Gastrocnemius medialis (tissue), 4 donors: ENCODE results near the gene GNB1.

ENCODE experiments used
- POLR2A ChIP-seq, 2 donors: fragments of 450-650 bp; IDR thresholded peaks; one replicate each; pipeline ENCODE4 v1.6.1; 2017; ENCODE audit warnings: antibody characterized with exemption in 2 of 2, mild to moderate bottlenecking in 2 of 2, moderate library complexity in 2 of 2
- TF ChIP-seq, protein P1 (sequence below), 5 experiments: fragments of 450-650 bp in 3 of 5; fragments of 200-600 bp in 2 of 5; sonication (generic) in 2 of 5; IDR thresholded peaks in 4 of 5; conservative IDR thresholded peaks in 1 of 5; 1 replicate in 4 of 5; 2 replicates in 1 of 5; pipeline ENCODE4 v1.5.1; 2016 to 2019; ENCODE audit warnings: antibody characterized with exemption in 5 of 5, mild to moderate bottlenecking in 3 of 5, moderate library complexity in 3 of 5

DNA sequence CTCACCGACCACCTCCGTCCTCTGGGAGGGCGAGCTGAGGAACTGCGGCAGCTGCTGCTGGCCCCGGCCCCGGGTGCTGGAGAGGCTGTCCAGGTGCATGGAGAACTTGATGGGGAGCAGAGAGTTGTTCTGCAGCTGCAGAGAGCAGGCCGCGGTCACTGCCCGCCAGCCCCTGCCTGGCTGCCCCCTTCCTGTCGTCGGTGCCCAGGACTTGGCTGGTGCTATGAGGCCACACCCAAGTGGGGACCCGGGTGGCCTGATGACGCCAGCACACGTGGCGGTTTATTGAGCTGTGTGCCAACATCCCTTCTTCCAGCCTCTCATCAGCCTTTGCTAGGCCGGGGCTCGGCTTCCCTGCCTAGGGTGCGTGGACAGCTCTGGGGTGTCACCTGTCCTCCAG is 33.5 kb upstream of the GNB1 start:
- TF ChIP-seq, protein P1, sequence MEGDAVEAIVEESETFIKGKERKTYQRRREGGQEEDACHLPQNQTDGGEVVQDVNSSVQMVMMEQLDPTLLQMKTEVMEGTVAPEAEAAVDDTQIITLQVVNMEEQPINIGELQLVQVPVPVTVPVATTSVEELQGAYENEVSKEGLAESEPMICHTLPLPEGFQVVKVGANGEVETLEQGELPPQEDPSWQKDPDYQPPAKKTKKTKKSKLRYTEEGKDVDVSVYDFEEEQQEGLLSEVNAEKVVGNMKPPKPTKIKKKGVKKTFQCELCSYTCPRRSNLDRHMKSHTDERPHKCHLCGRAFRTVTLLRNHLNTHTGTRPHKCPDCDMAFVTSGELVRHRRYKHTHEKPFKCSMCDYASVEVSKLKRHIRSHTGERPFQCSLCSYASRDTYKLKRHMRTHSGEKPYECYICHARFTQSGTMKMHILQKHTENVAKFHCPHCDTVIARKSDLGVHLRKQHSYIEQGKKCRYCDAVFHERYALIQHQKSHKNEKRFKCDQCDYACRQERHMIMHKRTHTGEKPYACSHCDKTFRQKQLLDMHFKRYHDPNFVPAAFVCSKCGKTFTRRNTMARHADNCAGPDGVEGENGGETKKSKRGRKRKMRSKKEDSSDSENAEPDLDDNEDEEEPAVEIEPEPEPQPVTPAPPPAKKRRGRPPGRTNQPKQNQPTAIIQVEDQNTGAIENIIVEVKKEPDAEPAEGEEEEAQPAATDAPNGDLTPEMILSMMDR (IDR thresholded peaks at IDR 0.05 in 4 of 5, conservative IDR thresholded peaks at IDR 0.05 in 1 of 5), result no peak
- no peak for TF ChIP-seq POLR2A (IDR thresholded peaks at IDR 0.05)
